GM12873 (cell line): ENCODE results near the gene BCL2L2.

ENCODE experiments used
- CTCF ChIP-seq: IDR thresholded peaks from 2 replicates; pipeline ENCODE4 v1.5.1; 2012; ENCODE audit warnings: low read depth, mild to moderate bottlenecking, moderate library complexity, low read length, control low read depth; ENCODE audit not compliant: insufficient read depth; ENCODE audit errors: missing control alignments

BCL2L2 gene, protein sequence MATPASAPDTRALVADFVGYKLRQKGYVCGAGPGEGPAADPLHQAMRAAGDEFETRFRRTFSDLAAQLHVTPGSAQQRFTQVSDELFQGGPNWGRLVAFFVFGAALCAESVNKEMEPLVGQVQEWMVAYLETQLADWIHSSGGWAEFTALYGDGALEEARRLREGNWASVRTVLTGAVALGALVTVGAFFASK

DNA sequence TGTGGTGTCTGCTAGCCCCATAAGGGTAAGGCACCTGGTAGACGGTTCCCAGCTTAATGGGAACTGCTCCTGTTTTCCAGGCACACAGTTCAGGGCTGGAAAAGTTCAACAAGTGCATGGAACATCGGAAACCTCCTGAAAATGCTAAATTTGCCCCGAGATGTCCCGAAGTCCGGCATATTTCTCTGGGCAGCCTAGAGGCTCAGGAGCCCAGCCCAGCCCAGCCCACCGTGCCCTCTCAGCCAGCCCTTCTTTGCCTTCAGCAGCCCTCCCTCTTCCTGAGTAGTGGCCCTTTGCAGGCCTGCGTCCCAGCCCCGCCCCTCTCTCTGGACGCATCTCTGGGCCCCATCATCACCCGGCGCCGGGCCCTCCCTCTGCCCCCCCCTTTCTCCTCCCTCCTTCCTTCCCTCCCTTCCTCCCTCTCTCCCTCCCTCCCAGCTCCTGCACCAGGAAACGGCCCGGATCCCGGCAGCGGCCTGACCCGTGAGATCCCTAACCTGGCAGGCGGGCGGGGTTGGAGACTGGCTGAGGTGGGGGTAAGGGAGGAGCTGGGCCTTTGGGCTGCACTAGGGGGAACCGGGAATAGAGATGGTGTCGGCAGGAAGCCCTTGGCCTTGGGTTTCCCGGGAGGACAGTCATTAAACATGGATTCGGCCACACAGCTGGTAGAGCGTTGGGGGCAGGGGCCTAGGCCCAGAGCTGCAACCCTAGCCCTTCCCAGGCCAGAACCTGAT, at the start of gene BCL2L2:
Gene BCL2L2 (plus strand): TSS at position 422 of the 734 bp plus-strand sequence. CDS start 935 bp downstream, outside the sequence.
- TF ChIP-seq CTCF = no peak

GRCh38 chr14:23258256-23258655, 48.4 kb upstream of the BCL2L2 start:
- no peak for TF ChIP-seq CTCF

DNA sequence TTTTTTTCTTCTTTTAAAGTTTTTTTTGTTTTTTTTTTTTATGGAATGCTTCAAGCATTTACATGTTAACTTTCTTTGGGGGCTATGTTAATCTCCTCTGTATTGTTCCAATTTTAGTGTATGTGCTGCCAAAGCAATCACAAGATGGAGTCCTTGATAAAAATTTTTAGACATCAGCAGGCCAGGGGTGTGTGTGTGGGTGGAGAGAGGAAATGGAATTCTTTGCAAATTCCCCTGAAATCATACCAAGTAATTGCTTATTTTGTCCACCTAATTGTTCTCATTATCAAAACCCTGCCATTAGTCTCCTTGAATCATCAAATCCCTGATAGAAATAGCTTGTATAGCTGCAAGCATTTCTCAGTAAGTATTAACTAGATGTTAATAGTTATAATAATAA, 47.2 kb upstream of the BCL2L2 start:
- TF ChIP-seq CTCF = no peak

GRCh38 chr14:23269193-23269592, 37.4 kb upstream of the BCL2L2 start:
- no peak for TF ChIP-seq CTCF

GRCh38 chr14:23275412-23275811, 31.2 kb upstream of the BCL2L2 start:
- no peak for TF ChIP-seq CTCF

- no peak for TF ChIP-seq CTCF
These were observed 29.4 kb upstream of the BCL2L2 start for GRCh38 chr14:23277189-23277588.

DNA sequence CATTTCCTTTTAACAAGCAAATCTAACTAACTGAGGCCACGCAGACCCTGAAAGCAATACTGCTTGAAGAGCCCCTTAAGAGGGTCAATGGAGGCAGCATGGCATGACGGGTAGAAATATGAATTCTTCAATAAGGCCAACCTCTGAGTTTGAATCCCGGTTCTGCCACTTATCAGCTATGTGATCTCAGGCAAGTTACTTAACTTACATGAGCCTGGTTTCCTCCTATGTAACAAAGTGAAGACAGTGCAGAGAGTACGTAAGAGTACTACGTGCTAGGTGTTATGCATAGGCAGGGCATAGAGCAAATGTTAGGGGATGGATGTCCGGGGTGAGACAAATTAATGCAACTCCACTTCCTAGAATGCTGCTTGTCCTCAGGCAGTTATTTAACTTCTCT, 25.4 kb upstream of the BCL2L2 start:
- no peak for TF ChIP-seq CTCF
